OCI-LY3 (cell line): ENCODE data around the gene UST.

ENCODE experiments used
- CTCF ChIP-seq: fragments of 200-600, 300-600 bp; sonication (generic); IDR thresholded peaks from 2 replicates; pipeline ENCODE4 v1.5.1; 2014; ENCODE audit warnings: antibody characterized with exemption, low read length, low read depth
- EZH2phosphoT487 ChIP-seq: fragments of 200-600 bp; shearing (Covaris generic); IDR thresholded peaks from 2 replicates; pipeline ENCODE4 v1.6.1; 2018; ENCODE audit warnings: antibody characterized with exemption, mixed run types, low read depth

DNA sequence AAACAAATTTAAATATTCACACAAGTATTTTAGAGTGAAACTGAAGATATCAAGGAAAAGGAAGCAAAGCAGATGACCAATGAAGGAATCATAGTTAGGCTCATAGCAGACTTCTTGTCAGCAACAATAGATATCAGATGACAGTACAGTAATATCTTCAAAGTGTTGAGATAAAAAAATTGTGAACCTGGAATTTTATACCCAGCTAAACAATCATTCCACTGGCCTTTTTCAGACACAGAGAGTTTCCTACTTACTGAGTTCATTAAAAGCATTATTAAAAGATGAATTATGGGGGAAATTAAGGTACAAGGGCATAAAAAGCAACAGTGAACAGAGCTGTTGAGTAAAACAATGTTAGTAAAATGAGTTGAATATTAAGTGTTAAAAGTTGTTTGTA lies 254.6 kb downstream of the UST start:
- no peak for TF ChIP-seq CTCF
- no peak for TF ChIP-seq EZH2phosphoT487
